Measurements from ENCODE around the gene MMP13.
"Not testable (repeated sequence)": the region's sequence is repeated elsewhere in the genome, so short reads cannot be mapped to it uniquely, and the experiment has no call there.

Gene MMP13

GRCh38 chr11:102934735-102935134 is 20.8 kb downstream of the MMP13 start:
- DNase-seq = no peak

DNA sequence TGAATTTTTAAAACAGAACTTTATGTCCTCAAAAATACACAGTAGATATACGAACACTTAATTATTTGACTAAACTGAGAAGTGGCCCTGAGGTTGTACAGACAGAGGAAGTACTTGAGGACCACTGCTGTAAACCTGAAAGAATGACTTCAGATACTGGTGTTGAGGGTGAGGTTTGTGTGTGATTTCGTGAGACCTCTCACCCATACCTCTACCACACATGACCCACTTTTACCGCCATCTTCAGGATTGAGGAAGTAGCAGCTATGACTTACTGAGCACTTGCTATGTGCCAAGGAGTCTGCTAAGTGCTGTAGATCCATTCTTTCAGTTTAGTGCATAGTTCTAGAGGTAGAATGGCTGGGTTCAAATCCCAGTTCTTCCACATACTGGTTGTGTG is 21.9 kb downstream of the MMP13 start:
- DNase-seq = no peak

DNA sequence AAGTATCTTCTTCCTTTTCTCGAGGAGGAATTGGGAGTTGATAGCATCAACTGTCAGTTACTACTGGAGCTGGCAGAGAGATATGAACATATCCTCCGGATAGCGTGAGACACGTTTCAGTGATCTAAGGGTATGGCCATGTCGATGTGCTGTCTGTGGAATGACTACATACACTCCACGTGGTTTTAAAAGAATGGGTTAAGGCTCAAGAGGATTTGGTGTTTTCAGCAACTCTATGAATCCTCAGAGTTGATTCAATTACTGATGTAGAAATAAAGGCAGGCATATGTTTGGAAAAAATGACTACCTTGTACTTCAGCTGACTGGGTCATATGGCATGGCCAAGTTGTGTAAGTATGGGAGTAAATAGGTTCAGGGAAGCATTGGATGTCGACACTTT is 22.9 kb downstream of the MMP13 start:
- no peak for DNase-seq

DNA sequence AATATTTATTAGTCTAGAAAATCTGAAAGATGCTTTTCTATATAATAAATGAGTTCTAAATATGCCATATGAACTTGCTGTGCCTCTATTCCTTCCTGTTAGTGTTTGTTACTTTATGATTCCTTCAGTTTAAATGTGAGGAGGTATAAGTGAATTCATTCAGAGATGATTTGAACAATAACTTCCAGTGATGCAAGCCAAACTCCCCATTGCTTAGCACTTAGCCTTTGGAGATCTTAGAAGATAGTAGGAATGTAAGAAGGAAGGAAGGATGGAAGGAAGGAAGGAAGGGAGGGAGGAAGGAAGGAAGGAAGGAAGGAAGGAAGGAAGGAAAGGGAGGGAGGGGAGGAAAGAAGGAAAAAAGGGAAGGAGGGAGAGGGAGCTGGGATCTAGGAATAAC is 25.1 kb downstream of the MMP13 start:
- DNase-seq = no peak

GRCh38 chr11:102929972-102930371 is 25.6 kb downstream of the MMP13 start:
- DNase-seq = no peak

DNA sequence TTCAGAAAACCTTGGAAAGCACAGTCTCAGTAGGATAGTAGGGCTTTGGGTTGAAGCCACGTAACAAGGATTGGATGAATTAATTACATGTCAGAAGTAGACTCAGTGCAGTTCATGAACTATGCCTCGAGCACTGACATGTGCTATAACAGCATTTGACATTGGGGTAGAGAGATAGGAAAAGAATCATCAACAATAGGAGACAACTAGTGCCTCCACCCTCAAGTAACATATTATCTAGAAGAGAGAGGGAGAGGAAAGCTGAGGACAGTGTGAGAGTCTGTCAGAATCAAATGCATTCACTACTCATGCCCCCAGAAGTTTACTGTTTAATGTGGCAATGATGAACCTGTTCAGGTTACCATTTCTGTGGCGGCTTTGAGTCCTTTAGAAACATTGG is 26.4 kb downstream of the MMP13 start:
- DNase-seq = no peak

DNA sequence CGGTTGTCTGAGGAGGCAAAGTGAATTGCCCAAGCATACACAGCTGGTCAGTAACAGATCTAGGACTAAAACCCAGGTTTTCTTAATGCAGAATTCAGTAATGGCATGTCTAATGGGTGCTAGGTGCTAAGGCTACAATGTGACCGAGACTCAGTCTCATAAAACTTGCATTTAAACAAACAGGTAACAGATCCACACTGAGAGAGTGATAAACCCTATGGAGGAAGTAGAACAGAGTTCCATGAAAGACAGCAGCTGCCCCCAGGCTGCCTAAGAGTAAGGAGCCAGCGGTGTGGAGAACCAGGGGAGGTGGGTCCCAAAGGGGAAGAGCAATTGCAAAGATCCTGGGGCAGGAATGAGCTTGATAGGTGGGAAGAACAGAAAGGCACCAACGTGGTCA is 27.3 kb downstream of the MMP13 start:
- DNase-seq = no peak

GRCh38 chr11:102927624-102927990 is 27.9 kb downstream of the MMP13 start:
- DNase-seq = no peak

DNA sequence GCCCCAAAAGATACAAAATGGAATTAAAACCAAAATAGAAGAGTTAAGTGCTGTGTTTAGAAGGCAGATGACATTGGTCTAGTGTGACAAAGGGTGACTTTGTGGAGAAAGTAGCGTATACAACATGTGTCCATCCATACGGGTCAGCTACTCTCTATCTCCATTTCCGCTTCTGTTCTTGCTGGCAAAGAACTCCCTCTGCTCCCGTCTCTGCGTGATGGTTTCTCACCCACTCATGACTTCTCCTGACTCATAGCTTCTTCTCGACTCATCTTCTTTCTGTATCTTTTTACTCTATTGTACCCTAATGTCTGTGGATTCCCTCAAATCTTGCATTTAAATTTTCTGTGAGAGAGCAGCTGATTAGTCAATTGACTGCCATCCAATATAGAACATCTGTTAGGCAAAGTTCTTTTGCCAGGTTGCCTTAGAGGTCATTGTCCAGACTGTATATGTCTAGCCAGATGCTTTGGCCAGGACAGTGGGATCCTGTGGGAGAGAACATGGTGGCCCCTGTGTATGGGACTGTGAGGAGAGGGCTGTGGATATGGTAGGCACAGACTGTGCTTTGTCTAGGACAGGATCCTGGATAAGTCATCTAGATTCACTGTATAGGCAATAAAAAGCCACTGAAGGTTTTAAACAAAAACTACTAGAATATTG is 28.4 kb downstream of the MMP13 start:
- DNase-seq = no peak

DNA sequence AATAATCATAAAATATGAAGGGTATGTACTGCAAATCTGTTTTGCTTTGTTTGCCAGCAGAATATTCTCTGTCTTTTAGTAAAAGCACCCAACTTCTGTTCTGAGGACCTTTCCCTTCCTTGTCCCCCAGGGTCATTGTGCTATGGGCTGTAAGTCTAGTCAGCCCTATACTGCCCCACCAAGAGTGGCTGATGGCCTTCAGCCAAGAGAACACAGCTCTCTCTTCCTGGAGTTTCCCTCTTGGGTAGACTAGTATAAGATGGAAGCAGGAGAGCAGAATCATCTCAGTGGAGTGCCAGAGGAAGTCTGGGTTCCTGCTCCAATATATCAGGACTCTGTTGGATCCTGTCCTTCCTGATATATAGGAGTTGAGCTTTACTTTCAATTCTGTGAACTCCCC is 29.0 kb downstream of the MMP13 start:
- no peak for DNase-seq

DNA sequence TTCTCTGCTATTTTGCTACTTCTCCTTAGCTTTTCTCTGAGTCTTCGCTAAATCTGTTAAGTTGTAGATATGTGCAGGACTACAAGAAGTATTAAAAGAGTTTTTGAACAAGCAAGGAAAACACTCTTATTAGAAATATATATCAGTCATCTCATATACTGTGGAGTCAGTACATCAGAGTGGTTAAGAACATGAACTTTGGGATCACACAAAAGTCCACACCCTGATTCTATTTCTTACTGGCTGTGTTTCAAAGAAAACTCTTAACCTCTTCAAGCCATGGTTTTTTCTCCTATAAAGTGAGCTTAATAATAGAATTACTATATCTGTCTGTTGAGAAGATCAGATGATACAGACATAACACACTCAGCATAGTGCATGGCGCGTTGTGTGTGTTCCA is 29.5 kb downstream of the MMP13 start:
- DNase-seq = no peak

DNA sequence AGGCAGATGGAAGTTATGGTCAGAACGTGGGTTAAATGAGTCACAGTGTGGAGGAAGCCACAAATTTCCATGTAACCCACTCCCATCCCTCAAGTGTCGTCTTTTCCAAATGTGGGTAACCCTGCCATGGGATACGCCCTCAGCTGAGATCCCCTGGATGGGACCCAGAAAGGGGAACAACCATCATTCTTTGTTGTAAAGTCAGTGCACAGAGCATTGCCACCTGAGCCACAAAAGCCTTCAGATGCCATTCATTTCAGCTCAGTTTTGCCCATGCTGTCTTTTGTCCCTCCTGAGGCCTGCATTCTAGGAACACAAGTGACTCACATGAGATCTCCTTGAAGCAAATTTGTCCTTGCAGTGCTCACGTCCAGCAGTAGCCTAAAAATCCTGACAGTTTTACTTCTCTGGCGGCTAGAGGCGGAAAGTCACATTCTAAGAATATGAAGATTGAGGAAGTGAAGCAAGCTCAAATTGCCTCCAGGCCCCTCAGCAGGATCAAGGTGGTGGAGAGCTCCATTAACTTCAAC is 30.6 kb downstream of the MMP13 start:
- DNase-seq = no peak

GRCh38 chr11:102921587-102922220 is 33.8 kb downstream of the MMP13 start:
- DNase-seq = no peak

DNA sequence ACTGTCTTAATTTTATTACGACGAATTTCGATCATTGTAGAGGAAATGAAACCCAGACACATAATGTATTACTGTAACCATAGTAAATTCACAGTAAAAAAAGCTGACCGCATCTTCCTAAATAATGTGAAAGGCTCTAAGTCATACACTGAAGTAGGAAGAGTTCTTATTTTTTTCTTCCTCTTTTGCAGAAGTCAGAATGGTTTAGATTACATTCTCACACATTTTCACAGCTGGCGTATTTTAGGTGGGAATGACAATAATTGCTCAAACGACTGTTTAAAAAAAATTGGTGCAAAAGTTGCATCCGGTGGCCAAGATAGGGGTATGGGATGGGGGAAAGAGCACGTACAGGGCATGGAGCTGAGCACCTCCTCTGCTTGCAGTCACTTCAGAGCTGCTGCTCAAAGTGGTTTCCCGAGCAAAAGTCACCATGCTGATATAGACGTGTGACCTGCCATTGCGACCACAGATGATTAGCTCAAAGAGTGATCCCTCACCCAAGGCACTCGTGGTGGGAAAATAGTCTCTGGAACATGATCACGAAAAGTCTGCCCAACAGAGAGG is 35.3 kb downstream of the MMP13 start:
- DNase-seq = no peak

DNA sequence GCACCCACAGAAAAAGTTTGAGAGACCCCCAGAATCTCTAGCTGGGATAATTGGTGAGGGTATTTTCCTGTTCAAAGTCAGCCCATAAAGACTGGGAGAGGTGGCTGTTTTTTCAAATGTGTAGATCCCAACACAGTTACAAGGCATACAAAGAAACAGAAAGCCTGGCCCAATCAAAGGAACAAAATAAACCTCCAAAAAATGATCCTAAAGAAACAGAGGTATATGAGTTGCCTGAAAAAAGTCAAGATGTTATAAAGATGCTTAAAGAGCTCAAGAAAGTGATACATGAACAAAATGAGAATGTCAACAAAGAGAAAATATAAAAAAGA is 40.5 kb downstream of the MMP13 start:
- no peak for DNase-seq

GRCh38 chr11:102914238-102915043 is 41.1 kb downstream of the MMP13 start:
- DNase-seq = no peak

DNA sequence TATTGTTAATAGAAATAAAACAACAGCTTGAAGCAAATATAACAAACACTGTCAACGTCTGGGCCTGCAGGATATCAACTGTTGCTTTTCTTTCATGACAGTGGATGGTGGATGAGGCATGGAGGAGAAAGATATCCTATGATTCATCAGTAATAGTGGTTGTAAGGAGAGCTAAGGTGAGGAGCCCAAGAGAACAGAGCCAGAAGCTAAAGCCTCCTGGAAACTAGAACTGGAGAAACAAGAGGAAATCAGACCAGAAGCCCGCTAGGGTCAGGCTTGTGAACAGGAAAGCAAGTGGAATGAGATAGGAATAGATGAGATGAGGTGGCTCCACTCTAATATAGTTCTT is 43.1 kb downstream of the MMP13 start:
- no peak for DNase-seq

- DNase-seq = no peak
Measured at GRCh38 chr11:102911758-102912481, 43.6 kb downstream of the MMP13 start.

GRCh38 chr11:102905848-102906247 is 49.7 kb downstream of the MMP13 start:
- DNase-seq = not testable (repeated sequence)

DNA sequence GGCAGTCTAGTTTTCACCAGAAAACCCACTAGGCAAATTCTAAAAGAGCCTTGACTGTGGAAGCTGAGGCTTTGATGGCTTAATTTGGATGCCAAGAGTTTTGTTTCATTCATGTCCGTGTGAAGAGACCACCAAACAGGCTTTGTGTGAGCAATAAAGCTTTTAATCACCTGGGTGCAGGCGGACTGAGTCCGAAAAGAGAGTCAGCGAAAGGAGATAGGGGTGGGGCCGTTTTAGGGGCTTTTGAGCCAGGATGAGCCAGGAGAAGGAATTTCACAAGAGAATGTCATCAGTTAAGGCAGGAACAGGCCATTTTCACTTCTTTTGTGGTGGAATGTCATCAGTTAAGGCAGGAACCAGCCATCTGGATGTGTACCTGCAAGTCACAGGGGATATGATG is 51.6 kb downstream of the MMP13 start:
- not testable (repeated sequence) for DNase-seq

DNA sequence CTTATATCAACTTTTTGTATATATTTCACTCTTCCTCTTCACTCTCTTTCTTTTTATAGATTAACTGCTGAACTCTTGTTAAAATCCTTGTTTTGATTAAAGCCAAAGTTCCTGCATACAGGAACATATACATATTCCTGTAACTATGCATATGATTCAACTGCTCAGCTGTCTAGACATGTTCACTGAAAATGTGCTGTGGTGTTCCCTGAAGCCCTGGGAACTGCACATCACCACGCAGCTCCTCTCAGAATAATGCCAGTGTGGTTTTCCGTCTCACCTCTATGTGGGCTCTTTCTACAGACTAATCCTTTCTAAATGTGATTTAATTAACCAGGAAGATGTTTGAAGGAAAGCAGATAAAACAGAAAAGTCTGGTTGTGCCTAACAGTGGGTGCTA is 55.2 kb downstream of the MMP13 start:
- DNase-seq = no peak
